HG03097 (cell line): ENCODE data around the gene CXADR.
"Not testable (repeated sequence)": the region's sequence is repeated elsewhere in the genome, so short reads cannot be mapped to it uniquely, and the experiment has no call there.

Experiments
- ATAC-seq: cut with Tn5 transposase; IDR thresholded peaks from one replicate; pipeline ENCODE4 v1.9.1; 2021; ENCODE audit not compliant: unreplicated experiment, low FRiP score

Gene CXADR

DNA sequence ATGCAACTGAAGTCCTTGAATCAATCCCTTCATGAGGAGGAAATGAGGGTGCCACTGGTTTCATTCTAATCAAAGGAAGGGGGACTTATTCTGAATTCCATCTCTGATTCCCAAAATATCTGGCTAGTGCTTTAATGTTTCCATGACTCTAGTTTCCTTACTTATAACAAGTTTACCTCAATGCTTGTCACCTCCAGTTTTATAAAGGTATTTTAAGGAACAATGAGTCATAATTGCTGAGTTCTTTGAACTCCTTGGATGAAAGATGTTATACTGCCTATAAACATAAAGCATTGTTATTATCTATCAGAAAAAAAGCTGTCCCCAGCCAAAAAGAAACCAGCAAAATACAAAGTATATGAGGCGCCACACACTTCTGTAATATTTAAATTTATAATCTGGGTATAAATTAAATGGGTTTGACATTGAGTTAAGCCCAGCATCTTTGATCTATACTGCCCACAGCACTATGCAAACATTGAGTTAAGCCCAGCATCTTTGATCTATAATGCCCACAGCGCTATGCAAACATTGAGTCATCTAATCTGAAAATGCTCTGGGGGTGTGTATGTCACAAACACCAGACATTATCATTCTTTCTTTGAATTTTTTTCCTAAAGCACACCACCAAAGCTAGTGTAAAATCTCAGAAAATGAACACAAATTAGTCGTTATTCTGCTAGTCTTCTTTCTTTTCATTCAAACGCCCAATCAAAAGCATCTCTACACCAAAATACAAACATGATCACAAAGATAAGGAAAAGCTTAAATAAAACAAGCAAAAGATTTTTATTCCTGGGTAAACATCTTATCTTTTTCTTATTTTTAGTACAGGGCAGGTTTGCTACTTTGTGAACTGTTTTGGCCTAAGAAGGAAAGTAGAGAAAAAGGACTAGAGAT is 11.5 kb upstream of the CXADR start:
- no peak for ATAC-seq

DNA sequence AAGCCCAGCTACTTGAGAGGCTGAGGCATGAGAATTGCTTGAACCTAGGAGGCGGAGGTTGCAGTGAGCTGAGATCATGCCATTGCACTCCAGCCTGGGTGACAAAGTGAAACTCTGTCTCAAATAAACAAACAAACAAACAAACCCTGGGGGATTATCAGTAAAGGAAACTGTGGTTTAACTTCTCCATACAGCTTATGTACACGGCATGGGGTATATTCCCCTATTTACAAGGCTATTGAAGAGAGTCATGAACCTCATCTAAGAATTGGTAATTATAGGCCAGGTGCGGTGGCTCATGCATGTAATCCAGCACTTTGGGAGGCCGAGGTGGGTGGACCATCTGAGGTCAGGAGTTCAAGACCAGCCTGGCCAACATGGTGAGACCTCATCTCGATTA is 9.9 kb upstream of the CXADR start:
- ATAC-seq = not testable (repeated sequence)

DNA sequence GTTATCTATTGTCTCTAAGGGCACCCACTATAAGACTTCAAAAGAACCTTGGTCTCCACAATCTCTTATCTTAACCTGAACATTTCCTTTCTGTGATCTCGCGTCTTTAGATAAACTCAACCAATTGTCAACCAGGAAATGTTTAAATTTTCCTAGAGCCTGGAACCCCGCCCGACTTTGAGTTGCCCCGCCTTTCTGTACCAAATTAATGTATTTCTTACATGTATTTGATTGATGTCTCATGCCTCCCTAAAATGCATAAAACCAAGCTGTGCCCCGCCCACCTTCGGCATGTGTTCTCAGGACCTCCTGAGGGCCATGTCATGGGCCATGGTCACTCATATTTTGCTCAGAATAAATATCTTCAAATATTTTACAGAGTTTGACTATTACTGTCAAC is 5.9 kb upstream of the CXADR start:
- ATAC-seq = no peak

DNA sequence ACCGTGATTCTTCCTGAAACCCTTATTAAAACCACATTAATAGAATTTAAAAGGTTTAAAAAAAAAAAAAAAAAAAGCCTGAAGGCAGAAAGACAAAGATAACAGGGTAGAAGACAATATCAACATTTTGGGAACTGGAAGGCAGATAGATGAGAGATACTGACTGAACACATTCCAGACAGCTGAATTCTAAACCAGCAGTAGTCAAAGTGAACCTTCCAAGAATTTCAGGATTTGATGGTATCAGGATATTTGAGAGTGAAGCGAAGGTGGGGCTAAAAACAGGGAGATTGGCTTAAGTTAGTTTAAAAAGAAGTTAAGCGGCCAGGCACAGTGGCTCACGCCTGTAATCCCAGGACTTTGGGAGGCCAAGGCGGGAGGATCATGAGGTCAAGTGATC is 5.3 kb upstream of the CXADR start:
- ATAC-seq = no peak

DNA sequence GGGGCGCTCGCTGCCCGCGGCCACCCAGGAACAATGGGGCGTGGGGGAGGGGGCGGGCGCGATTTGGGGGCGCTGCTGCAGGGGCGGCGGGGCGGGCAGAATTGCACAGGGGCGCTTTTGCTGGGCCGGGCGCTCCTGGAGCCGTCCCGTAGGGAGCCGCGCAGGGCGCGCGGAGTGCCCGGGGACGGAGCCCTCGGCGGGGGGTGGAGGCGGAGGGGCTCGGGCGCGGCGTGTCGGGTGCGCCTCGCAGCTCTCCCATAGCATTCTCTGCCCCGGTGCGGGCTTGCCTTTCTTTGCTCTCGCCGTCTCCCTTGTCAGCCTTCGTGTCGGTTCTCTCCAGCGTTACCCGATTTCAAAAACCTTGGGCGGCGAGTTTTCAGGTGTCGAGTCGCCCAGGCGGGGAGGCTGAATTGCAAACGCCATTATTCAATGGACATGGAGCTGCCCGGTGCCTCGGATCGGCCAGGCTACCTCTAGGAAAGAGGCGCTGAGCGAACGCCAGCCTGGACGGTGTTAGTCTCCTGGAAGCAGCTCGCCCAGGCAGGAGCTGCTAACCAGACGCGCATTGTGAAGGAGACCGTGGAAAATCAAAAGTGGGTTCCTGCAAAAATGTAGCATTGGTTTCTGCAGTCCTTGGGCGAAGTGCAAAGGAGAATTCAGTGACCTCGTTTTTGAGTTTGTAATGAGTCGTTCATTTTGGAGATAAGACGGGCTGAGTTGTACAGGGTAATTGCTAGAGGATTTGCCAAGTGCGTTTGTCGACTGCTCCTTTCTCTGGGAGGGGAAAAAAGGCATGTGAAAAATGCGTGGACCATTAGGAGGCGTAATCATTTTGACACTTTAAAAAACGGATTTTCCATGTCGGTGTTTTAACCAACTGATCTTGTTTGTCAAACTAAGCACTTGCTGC is 626 bp downstream of the CXADR start:
- ATAC-seq = peak; percentile 31

DNA sequence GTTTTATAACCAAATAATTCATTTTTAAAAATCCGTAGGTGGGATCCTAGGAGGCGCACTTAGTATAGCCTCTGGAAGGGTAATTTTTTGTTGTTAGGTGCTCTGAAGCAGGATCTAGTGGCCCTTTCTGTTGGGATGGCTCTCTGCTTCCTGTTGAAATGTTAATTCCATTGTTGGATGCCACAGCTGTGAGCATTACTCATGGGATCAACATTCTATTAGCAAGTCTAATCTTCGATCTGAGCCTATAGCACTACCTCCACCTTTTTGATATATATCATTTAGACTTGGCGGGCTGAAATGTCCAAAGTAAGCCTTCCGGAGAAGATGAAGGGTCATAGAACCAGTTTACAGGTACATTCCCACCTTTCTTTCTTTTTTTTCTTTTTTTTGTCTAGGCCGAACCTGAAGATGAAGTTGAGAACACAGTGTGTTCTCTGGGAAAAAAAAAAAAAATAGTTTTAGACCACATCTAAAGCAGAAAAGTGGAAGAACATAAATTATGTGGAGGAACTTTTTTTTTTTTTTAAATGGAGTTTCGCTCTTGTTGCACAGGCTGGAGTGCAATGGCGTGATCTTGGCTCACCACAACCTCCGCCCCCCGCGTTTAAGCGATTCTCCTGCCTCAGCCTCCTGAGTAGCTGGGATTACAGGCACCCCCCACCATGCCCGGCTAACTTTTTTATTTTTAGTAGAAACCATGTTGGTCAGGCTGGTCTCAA is 1.4 kb downstream of the CXADR start:
- ATAC-seq = no peak

DNA sequence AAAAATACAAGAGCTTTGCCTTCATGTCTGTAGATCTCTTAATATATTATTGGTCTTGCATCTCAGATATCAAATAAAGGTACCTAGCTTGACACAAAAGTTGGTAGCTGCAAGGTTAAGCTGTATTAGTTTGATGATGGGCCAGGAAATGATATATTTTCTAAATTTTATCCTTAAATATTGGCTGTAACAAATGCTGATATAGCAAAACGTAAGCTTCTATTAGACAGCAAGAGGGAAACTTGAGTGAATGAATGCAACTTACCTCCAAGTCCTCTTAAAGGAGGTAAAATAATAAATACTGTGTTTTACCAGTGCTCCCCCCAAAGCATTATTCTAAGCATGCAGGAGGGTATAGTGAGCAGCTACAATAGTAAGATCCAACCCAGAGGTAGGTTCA is 4.2 kb downstream of the CXADR start:
- not testable (repeated sequence) for ATAC-seq

DNA sequence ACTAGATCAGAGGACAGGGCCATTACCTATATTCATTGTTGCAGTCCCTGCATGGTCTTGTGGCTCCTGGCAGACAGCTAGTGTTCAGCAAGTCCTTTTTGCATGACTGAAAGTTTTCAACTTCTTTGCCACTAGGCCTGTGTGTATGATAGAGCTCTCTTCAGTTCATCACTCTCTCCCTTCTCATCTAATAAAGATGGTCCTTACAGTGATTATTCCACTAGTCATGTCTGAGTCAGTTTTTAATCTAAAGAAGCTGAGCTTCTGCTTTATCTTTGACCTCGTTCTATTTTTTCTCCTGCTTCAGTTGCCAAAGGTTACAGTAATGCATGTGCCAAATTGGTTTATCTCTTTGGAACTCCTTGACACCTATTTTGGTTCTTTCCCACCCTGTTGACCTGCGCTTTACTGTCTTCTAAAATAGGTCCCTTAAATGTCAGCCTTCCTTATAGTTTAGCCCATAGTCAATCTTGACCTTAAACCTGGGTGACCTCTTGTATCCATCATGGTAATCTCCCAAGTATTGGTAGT is 6.4 kb downstream of the CXADR start:
- no peak for ATAC-seq

DNA sequence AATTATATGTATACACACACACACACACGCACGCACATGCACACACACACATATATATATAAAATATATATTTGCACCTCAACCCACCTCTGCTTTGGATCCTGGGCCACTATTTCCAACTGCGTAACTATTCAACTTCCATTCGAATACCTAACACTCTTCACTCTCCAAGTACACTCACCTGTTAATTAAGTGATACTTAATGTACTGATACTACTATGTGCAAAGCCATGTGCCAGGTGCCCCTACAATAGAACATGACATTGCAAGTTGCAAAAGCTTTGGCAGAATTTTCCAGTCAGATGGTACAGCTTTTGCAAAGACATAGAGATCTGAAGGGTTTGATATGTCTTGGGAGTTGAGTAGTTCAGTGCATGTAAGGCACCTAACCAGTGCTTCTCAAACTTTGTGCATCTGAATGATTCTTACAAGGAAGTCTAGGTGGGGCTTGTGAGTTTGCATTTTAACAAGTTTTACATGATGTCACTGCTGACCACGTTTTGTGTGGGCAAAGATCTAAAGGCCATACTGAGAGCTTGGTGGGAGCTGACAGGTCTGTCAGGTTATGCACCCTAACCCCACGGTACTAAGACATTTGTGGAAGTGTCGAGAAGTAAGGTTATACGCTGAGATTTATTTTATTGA is 7.2 kb downstream of the CXADR start:
- no peak for ATAC-seq

DNA sequence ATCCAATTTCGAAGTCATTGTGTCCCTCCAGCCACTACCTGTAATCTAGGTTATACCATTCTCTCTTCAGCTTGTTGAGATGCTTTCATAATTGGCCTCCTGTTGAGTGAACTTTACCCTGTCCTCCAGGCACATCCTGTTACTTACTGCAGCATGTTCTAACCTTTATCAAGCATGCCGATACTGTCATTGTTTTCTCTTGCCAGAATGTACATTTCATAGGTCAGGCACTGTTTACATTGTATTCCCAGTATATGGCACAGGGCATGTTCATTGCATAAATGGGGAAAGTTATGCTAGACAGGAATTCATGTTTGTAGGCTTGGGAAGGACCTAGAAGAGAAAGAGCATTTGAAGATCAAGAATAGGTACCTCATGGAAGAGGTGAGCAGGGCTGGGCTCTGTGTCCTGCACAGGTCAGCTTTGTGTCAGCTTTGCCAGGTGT is 10.2 kb downstream of the CXADR start:
- ATAC-seq = no peak

DNA sequence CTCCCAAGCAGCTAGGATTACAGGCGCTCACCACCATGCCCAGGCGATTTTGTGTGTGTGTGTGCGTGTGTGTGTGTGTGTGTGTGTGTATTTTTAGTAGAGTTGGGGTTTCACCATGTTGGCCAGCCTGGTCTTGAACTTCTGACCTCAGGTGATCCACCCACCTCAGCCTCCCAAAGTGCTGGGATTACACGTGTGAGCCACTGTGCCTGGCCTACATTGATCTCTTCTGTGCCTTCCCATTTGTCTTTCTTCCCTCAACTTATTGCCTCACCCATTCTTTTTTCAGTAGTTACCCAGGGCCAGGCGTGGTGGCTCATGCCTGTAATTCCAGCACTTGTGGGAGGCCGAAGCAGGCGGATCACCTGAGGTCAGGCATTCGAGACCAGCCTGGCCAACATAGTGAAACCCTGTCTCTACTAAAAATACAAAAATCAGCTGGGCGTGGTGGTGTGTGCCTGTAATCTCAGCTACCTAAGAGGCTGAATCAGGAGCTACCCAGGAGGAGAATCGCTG is 11.2 kb downstream of the CXADR start:
- ATAC-seq = not testable (repeated sequence)

DNA sequence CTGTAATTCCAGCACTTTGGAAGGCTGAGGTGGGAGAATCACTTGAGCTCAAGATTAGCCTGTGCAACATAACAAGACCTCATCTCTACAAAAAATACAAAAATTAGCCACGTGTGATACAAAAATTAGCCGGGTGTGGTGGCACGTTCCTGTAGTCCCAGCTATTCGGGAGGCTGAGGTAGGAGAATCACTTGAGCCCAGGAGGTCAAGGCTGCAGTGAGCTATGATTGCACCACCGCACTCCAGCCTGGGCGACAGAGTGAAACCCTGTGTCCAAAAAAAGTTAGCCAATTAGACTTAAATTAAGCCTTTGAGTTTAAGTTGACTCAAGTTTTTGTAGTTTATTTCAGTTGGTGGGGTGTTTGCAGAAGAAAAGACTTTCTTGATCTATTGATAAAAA is 11.8 kb downstream of the CXADR start:
- no peak for ATAC-seq

DNA sequence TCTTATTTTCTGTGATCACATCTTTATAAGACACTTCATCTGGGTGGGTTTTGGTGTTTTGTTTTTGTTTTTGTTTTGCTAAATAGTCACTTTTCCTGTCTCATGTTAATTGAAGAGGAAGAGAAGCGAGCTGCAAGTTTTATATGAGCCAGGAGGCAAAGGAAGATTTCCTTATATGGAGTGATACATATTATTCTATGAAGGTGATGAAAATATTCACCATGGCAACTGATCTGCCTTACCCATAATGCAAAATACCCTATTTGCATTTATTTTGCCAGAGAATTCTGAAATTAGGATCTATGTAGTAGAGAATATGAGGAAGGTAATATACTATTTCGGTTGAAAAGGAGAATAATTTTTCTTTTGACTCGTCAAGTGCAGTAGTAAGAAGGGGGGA is 13.9 kb downstream of the CXADR start:
- ATAC-seq = no peak

DNA sequence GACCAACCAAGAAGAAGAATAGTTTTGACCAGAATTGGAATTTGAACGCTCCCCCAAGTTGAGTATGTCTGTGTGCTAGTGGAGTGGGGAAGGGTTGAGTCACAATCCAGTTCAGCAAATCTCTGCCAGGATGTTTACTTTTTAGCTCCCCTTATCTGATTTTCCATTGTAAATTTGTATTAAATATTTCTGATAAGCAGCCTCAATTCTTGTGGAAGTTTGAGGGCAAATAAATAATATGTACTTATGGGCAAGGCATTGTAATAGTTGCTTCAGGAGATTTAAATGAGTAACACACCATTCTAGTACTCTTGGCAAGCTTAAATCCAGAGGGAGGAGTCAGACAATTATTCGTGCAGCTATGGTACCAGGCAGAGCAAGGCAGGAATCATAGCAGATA is 14.4 kb downstream of the CXADR start:
- no peak for ATAC-seq

DNA sequence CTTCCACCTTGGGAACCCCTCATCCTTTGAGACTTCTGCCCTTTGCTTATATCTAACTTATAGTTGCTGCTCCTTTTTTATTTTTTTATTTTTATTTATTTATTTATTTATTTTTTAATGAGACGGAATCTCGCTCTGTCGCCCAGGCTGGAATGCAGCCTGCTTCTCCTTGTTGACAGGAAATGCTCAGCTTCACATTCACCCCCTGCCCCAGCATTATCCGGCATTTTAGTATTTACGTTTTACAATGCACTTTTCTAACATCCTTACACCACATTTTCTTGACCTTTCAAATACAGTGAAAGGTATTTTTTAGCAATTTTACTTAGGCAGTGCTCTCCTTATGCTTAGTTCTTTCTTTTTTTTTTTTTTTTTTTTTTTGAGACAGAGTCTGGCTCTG is 14.9 kb downstream of the CXADR start:
- no peak for ATAC-seq

DNA sequence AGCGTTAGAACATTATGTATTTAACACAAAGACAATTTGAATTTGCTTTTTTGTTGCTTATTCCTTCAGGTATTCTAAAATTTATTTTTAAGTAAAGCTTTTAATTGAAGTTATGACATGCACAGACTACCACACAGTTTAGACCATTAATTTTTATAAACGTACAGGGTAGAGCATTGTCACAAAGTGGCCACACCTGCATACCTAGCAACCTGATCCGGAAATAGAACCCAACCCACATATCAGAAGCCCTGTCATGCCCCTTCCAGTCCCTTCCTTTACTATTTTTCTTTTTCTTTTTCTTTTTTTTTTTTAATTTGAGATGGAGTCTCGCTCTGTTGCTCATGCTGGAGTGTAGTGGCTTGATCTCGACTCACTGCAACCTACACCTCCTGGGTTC is 16.8 kb downstream of the CXADR start:
- ATAC-seq = no peak

DNA sequence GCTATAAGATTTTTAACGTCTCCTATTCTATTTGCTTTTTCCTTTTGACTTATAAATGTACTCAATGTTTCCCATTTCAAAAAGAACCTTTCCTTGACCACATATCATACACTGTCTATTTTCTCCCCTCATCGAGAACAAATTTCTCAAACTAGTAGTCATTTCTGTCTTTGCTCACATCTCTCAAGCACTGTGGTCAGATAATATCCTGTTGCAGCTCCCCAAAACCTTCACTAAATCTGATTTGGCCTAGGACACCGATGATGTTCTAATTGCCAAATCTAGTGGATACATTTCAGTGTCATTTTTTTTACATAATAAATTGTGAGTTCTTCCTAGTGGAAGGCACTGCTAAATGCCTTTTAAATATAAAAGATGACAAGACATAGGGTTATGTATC is 19.4 kb downstream of the CXADR start:
- no peak for ATAC-seq

DNA sequence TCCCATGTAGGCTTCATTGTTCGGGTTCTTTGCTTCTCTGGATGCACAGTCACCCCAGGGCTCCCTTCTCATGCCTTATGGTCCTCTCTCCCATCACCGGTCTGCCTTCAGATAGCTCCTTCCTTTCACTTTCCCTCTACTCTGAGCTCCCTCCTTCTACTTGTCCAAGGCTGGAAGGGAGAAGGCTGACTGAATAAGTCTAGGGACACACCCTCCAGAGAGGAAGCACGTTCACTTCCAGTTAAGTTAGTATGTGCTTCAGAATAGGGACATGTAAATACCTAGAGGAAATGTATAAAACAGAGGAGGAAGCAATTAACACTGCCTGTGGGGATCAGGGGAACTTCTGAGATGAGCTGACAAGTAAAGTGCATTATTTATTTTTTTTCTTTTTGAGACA is 23.5 kb downstream of the CXADR start:
- ATAC-seq = no peak

DNA sequence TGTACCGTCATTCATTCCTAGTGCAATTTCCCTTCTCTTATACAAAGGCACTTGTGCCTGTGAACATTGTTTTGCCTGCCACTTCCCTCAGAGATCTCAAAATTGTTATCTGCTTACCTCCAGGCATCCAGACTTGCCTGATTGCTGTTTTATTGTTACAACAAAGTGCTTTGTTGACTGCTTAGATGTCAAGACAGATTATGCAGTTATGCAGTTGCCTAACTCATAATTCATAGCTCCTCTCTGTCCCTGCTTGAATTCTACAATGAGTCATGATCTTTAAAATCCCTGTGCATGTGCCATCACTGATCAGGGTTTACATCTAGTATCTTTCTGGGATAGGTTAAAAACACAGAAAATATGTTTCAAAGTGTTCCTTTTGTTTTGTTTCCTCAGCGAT is 24.5 kb downstream of the CXADR start:
- ATAC-seq = no peak

DNA sequence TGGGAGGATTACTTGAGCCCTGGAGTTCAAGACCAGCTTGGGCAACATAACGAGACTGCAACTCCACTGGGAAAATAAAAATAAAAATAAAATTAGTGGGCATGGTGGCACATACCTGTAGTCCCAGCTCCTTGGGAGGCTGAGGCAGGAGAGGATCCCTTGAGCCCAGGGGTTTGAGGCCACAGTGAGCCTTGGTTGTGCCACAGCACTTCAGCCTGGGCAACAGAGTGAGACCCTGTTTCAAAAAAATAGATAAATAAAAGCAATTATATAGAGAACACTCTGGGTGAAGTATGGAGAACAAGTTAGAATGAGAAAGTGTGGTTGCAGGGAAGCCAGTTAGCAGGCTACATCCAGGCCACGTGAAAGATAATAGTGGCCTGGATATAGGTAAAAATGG is 25.7 kb downstream of the CXADR start:
- ATAC-seq = no peak
